CD14-positive monocyte (primary cell): ENCODE data around the gene CDKN2AIP. TPM values are rescaled to one million over a fixed set of nuclear protein-coding genes. Genes with fewer than 3 reads are reported as not detected.

Source experiments
- DNase-seq, 3 donors: peaks; one replicate each; pipeline ENCODE4 v3.0.0-alpha.2; 2011 to 2022
- H2AFZ ChIP-seq: 2 replicates; pipeline ENCODE4 v1.6.0; 2012; ENCODE audit warnings: mild to moderate bottlenecking, low read depth, low read length, inconsistent platforms; ENCODE audit not compliant: insufficient read depth, poor library complexity, severe bottlenecking
- H3K27ac ChIP-seq, 2 donors: 1 replicate in 1 of 2; 2 replicates in 1 of 2; pipeline ENCODE4 v1.5.1; 2012 to 2013; ENCODE audit warnings: low read length in 2 of 2, control low read depth in 1 of 2, inconsistent platforms in 1 of 2, low read depth in 1 of 2, mild to moderate bottlenecking in 1 of 2
- H3K27me3 ChIP-seq, 2 donors: one replicate each; pipeline versions ENCODE4 v1.6.0 to v1.6.1; 2011 to 2013; ENCODE audit warnings: low read length in 2 of 2; ENCODE audit not compliant: control insufficient read depth in 2 of 2, insufficient read depth in 2 of 2
- H3K36me3 ChIP-seq, 2 donors: replicated peaks in 1 of 2; 1 replicate in 1 of 2; 2 replicates in 1 of 2; pipeline versions ENCODE4 v1.5.1 to v1.6.1; 2012 to 2013; ENCODE audit warnings: low read length in 2 of 2, control low read depth in 1 of 2, inconsistent platforms in 1 of 2, mild to moderate bottlenecking in 1 of 2; ENCODE audit not compliant: insufficient read depth in 2 of 2, control insufficient read depth in 1 of 2
- H3K4me1 ChIP-seq, 2 donors: 1 replicate in 1 of 2; 2 replicates in 1 of 2; pipeline versions ENCODE4 v1.5.1 to v1.6.1; 2012 to 2013; ENCODE audit warnings: low read length in 2 of 2, control low read depth in 1 of 2, inconsistent platforms in 1 of 2, mild to moderate bottlenecking in 1 of 2, moderate library complexity in 1 of 2; ENCODE audit not compliant: insufficient read depth in 2 of 2, control insufficient read depth in 1 of 2
- H3K4me2 ChIP-seq: replicated peaks from 2 replicates; pipeline ENCODE3; 2012; ENCODE audit warnings: low read length, moderate library complexity, mild to moderate bottlenecking; ENCODE audit not compliant: poor library complexity, severe bottlenecking; ENCODE audit errors: extremely low read depth
- H3K4me3 ChIP-seq, 3 experiments: fragments of 200-600 bp in 1 of 3; sonication (generic) in 1 of 3; replicated peaks in 1 of 3; 1 replicate in 2 of 3; 2 replicates in 1 of 3; pipeline ENCODE4 v1.5.1; 2011 to 2013; ENCODE audit warnings: low read length in 3 of 3, mild to moderate bottlenecking in 3 of 3, control low read depth in 2 of 3, low read depth in 2 of 3, inconsistent platforms in 1 of 3, moderate library complexity in 1 of 3
- H3K79me2 ChIP-seq: 2 replicates; pipeline ENCODE4 v1.6.0; 2012; ENCODE audit warnings: mild to moderate bottlenecking, control low read depth, inconsistent platforms, low read length, moderate library complexity; ENCODE audit not compliant: insufficient read depth
- H3K9ac ChIP-seq: 2 replicates; pipeline ENCODE4 v1.6.0; 2017; ENCODE audit warnings: low read length, mild to moderate bottlenecking; ENCODE audit not compliant: insufficient read depth, poor library complexity, severe bottlenecking
- H3K9me3 ChIP-seq, 2 donors: replicated peaks in 1 of 2; 1 replicate in 1 of 2; 2 replicates in 1 of 2; pipeline versions ENCODE4 v1.5.1 to v1.6.1; 2012 to 2013; ENCODE audit warnings: low read length in 2 of 2, control low read depth in 1 of 2; ENCODE audit not compliant: control insufficient read depth in 1 of 2, insufficient read depth in 1 of 2
- H4K20me1 ChIP-seq: 2 replicates; pipeline ENCODE4 v1.6.0; 2012; ENCODE audit warnings: mild to moderate bottlenecking, low read length, control low read depth, moderate library complexity; ENCODE audit not compliant: insufficient read depth
- H3K27ac Mint-ChIP-seq, 7 donors: one replicate each; pipeline ENCODE4 v1.8.0; 2020; ENCODE audit warnings: mild to moderate bottlenecking in 7 of 7, mixed read lengths in 7 of 7, moderate library complexity in 6 of 7, inconsistent platforms in 2 of 7
- H3K27me3 Mint-ChIP-seq, 3 donors: one replicate each; pipeline ENCODE4 v1.8.0; 2021 to 2022; ENCODE audit warnings: low read depth in 3 of 3, mild to moderate bottlenecking in 3 of 3, mixed read lengths in 3 of 3, moderate library complexity in 3 of 3, inconsistent platforms in 1 of 3
- H3K36me3 Mint-ChIP-seq, 2 donors: one replicate each; pipeline ENCODE4 v1.8.0; 2020; ENCODE audit warnings: mixed read lengths in 2 of 2, inconsistent platforms in 1 of 2, mild to moderate bottlenecking in 1 of 2
- H3K4me1 Mint-ChIP-seq: one replicate; pipeline ENCODE4 v1.8.0; 2020; ENCODE audit warnings: mild to moderate bottlenecking, mixed read lengths
- H3K4me3 Mint-ChIP-seq, 2 donors: one replicate each; pipeline ENCODE4 v1.8.0; 2020; ENCODE audit warnings: mild to moderate bottlenecking in 2 of 2, mixed read lengths in 2 of 2, moderate library complexity in 1 of 2
- H3K9me3 Mint-ChIP-seq, 7 donors: one replicate each; pipeline ENCODE4 v1.8.0; 2020 to 2022; ENCODE audit warnings: mixed read lengths in 7 of 7, mild to moderate bottlenecking in 6 of 7, moderate library complexity in 6 of 7, inconsistent platforms in 2 of 7
- CTCF ChIP-seq: fragments of 200-600 bp; IDR thresholded peaks from one replicate; pipeline ENCODE4 v1.8.0; 2022; ENCODE audit warnings: antibody characterized with exemption, mild to moderate bottlenecking
- WGBS: methylation state at CpG from one replicate; pipeline ENCODE4 v1.1.5; 2013; ENCODE audit warnings: missing lambda C conversion rate; ENCODE audit not compliant: insufficient coverage; 5-methylcytosine and 5-hydroxymethylcytosine counted together
- intact Hi-C, 2 donors: fragments of 100-400 bp; cut with micrococcal nuclease; formaldehyde crosslinking; loops; one replicate each; pipeline versions ENCODE4 v1.15.0 to v1.15.1; 2023
- polyA plus RNA-seq, 3 donors: library from polyadenylated mRNA; depleted of rRNA in 1 of 3; unstranded in 2 of 3; stranded (reverse) in 1 of 3; fragments of 300-500 nt in 2 of 3; fragments of >200 nt in 1 of 3; fragmentation: Illumina TruSeq in 2 of 3; gene quantifications; 1 replicate in 2 of 3; 2 replicates in 1 of 3; pipeline ENCODE4 v1.2.3, GENCODE V29; 2012 to 2021

Gene CDKN2AIP
- polyA plus RNA-seq, 3 donors = 3.1 to 4.4 (median 3.7) TPM

- TF ChIP-seq CTCF = no peak
- Histone ChIP-seq H4K20me1 (no peaks in the 10 kb centered on the region), H3K36me3 (no peaks in the 10 kb centered on the region), H3K9ac (no peak overlapping the region), H3K27me3 (no peaks in the 10 kb centered on the region), H3K4me3 (no peak overlapping the region), H3K4me1 (no peaks in the 10 kb centered on the region), H3K4me2 (no peak overlapping the region), H2AFZ (no peak overlapping the region), H3K27ac (no peak overlapping the region), H3K9me3 (no peaks in the 10 kb centered on the region), H3K79me2 (no peaks in the 10 kb centered on the region)
- Mint-ChIP-seq H3K9me3 (peaks cover 1 to 7% (median 3%) of the 10 kb centered on the region in 7 donors), H3K27me3 (peaks cover 0 to 1% (median 0%) of the 10 kb centered on the region in 3 donors), H3K4me1 (peaks cover 5% of the 10 kb centered on the region), H3K4me3 (no peak overlapping the region), H3K36me3 (peaks cover 8 to 11% of the 10 kb centered on the region in 2 donors), H3K27ac (peak overlapping the region in 1 of 7 donors; percentile 21)
- DNase-seq = no peak
- WGBS = 75% methylated on average over 1 of the region's 3 CpGs
- intact Hi-C loops = no loop called here
These were observed 50.7 kb downstream of the CDKN2AIP start for GRCh38 chr4:183495184-183495583.

Other genes with a start within 250 kb of the CDKN2AIP start
- gene CLDN22, start 124.4 kb upstream of the CDKN2AIP start, polyA plus RNA-seq = not detected
- not detected for gene CLDN24, start 122.2 kb upstream of the CDKN2AIP start, polyA plus RNA-seq
- 10 to 100 TPM in 2 of 3 donors, 1 to 10 TPM in 1; 6.6 to 12.2 (median 10.5) TPM for gene ING2, start 60.4 kb downstream of the CDKN2AIP start, polyA plus RNA-seq
- 10 to 100 TPM in 2 of 3 donors, 1 to 10 TPM in 1; 4.4 to 21.2 (median 16.5) TPM for gene RWDD4, start 214.5 kb downstream of the CDKN2AIP start, polyA plus RNA-seq
- gene TRAPPC11, start 214.7 kb downstream of the CDKN2AIP start, polyA plus RNA-seq = 10 to 100 TPM; 18.4 to 30.7 (median 29.7) TPM